COR-L47 (cell line): Measurements from ENCODE around the gene TSEN34.
"Not testable (repeated sequence)": the region's sequence is repeated elsewhere in the genome, so short reads cannot be mapped to it uniquely, and the experiment has no call there.

Experiments used
- DNase-seq: peaks from one replicate; lab custom pipeline; 2025; lab: John Stamatoyannopoulos, UW

The TSEN34 gene

DNA sequence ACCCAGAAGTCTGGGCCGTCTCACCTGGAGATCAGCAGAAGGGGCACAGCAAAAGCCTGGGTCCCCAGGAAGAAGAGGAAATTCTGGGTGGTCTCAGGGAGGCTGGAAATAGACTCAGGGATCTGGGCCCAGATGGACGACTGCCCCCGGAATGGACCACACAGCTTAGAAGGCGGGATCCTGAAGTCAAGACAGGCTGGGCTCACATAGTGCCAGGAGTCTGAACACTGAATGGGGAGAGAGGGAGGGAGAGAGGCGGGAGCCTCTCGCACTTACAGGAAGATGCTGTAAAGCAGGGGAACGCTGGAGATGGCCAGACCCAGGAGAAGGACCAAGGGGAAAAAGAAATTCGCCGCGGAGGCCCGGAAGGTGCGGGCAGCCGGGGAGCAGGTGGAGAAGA lies 30.3 kb upstream of the TSEN34 start:
- no peak for DNase-seq

DNA sequence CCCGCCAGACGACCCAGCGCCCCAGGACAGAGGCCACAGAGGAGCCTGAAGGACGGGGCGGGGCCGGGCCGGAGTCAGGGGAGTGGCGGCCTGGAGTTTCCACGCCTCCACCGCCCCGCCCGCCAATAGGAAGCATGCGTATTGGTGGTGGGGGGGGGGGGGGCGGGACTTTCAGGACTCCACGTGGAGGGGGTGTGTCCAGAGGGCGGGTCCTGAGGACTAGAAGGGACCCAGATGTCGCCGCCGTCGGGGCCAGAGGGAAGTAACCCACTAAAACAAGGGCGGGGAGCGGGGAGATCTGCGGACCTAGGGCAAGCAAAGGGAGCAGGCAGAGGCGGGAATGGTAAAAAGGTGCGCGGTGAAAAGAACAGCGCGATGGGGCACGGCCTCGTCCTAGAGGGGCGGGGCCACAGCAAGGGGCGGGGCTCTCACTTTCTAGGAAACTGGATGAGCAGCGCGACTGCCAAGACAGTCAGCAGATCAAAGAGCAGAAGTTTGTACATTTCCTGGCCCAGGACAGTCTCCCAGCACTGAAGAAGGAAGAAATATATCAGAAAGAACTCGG lies 28.8 kb upstream of the TSEN34 start:
- DNase-seq = no peak

DNA sequence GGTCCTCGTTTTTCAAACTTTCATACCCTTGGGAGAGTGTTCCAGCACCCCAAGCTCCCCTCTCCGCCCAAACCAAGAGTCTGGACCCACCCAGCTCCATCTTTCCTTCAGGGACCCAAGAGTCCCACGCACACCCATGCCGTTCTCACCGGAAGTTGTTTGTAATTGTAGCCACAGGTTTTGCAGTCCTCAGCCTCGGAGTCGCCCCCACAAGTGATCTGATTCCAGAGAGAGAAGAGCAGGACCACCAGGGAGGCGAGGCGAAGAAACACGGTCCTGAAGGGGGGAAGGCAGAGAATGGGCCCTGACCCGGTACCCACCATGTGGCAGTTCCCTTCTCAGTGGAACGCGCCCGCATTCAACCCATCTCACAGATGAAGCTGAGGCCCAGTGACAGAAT lies 28.2 kb upstream of the TSEN34 start:
- DNase-seq = no peak

GRCh38 chr19:54164369-54165068 lies 26.6 kb upstream of the TSEN34 start:
- DNase-seq = no peak

- DNase-seq = no peak
Observed at GRCh38 chr19:54165222-54165621, 25.9 kb upstream of the TSEN34 start.

DNA sequence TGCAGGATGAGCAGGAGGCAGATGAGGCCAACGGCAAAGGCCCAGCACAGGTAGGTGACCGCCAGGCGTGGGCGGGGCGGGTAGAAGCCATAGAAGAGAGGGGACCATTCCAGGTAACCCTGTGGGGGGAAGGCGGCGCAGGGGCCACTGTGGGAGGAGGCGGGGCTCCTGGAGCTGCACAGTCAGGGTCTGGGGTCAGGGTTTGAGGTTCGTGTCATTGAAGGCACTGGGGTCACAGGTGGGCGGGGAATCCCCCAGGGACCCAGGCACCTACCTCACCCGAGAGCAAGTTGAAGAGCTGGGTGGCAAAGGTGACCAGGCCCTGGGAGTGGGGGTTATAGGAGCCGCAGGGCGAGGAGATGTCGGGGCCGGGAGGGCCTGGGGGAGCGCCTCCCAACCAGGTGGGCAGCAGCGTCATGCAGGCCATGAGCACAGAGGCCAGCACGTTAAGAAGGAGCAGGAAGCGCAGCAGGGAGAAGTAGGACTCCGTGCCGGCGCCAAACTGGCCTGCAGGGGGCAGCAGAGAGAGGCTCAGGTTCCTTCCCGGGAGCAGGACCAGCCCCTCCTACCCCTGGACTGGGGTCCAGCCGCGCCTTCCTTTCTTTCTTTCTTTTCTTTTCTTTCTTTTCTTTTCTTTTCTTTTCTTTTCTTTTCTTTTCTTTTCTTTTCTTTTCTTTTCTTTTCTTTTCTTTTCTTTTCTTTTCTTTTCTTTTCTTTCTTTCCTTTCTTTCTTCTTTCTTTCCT lies 22.8 kb upstream of the TSEN34 start:
- peak; percentile 75 for DNase-seq

GRCh38 chr19:54169149-54169740 lies 21.9 kb upstream of the TSEN34 start:
- no peak for DNase-seq

GRCh38 chr19:54171736-54172431 lies 19.2 kb upstream of the TSEN34 start:
- not testable (repeated sequence) for DNase-seq

DNA sequence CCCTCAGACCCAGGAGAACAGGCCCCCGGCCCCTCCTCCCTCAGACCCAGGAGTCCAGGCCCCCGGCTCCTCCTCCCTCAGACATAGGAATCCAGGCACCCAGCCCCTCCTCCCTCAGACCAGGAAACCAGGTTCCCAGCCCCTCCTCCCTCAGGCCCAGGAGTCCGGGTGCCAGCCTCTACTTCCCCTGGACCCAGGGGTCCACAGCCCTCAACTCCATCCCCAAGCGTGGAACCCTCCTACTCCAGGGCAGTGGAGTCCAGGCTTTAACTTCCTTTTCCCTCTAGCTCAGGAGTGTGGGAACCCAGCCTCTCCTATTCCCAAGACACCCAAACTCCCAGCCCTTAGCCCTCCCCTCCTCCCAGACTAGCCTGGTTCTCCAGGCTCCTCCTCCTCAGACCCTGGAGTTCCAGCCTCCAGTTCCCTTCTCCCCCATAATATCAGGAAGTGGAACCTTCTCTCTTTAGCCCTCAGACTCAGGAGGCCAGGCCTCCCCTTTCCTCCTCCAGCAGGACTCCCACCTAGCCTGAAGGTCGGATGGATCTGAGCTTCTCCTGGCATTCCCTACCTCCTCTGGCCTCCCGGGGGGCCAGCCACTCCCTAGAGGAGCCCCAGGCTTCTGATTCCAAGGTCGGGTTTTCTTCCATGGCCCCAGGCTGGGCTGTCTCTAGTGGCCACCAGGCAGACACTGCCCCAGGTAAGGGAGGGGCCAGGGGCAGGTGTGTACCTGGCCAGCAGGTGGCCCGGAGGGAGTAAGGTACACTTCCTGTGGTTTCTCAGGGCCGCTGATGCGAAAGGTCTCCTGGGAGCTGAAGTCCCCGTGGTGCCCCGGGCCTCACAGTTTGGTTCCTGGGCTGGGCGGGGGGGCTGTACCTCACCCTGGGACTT lies 18.4 kb upstream of the TSEN34 start, which contains the start of gene TMC4:
Gene TMC4 (minus strand): TSS at position 690 of the 888 bp plus-strand sequence. CDS start 43 bp downstream, at position 647.
- DNase-seq = peak; percentile 89

DNA sequence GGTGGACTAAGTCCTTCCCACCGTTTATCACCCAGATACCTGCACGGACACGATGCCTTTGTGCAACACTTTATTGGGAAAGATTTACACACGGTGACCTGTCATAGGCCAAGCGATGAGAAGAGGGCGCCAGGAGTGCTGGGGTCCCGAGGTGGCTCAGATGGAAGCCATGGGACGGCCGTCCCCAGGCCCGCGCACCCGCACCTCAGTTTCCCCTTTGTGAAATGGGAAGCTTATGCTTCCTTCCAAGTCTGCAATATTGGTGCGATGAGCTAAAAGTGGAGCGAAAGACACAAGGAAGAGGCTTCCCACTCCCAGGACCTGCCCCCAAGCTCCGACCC lies 17.8 kb upstream of the TSEN34 start:
- DNase-seq = no peak

GRCh38 chr19:54173951-54174834 lies 16.9 kb upstream of the TSEN34 start:
- DNase-seq = no peak

GRCh38 chr19:54178581-54179261 lies 12.4 kb upstream of the TSEN34 start:
- peak; percentile 51 for DNase-seq

- DNase-seq = no peak
Observed at GRCh38 chr19:54179262-54179852, 11.8 kb upstream of the TSEN34 start.

DNA sequence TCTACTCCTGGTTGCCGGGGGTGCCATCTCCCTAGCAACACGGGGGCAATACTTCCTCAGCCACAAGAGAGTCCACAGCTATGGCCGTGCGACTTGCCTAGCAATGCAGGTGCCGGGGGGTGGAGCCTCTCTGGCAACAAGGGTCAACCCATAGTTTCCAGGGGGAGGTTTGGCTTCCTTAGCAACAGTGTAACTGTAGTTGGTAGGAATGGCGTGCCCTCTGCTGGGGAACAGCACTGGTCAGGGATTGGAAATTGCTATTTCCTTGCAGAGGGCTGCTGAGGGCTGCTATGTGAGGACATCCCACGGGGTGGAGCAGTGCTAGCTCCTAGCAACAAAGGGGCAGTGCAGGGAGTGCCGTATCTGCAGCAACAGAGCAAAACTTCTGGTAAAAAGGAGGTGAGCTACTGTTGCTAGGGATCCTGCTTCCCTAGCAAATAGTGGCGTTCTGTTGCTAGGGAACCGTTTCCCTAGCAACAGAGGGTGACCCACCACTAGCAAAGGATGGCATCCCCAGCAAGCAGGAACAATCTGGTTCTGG lies 11.1 kb upstream of the TSEN34 start:
- DNase-seq = peak; percentile 96

DNA sequence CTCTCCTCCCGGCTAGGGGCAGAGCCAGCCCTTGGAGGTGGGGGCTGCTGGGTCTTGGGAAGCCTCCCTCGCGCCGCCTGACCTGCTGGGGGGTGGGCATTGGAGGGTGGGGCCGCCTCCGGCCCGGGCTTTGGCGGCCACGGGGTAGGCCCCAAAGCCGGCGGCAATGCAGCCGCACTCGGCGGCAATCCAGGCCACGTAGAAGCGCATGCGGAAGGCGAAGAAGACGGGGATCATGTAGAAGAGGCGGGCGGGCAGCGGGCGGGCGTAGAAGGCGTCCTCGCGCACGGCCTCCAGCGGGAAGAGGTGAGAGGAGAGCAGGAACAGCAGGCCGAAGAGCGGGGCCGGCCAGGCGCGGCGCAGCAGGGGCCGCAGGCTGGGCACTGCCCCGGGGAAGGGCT lies 10.4 kb upstream of the TSEN34 start:
- no peak for DNase-seq

- not testable (repeated sequence) for DNase-seq
Observed at GRCh38 chr19:54181894-54182293, 9.2 kb upstream of the TSEN34 start.

GRCh38 chr19:54183431-54183830 lies 7.7 kb upstream of the TSEN34 start:
- DNase-seq = no peak

DNA sequence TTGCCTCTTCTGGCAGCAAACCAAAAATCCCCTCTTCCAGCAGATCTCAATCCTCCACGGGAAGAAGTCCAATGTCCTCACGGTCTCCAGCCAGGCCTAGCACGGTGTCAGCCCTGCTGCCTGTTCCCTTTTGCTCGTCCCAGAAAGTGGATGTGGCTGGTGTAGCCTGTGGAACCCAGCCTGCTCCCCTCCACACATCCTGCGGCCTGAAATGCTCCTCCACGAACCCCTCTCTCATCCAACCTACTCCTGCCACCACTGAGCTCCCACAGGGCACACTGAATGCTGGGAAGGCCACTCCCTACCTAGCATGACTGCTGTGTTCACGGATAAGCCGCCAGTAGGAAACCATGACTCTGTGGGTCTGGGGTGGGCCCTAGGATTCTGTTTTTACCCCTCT lies 4.8 kb upstream of the TSEN34 start:
- DNase-seq = no peak

DNA sequence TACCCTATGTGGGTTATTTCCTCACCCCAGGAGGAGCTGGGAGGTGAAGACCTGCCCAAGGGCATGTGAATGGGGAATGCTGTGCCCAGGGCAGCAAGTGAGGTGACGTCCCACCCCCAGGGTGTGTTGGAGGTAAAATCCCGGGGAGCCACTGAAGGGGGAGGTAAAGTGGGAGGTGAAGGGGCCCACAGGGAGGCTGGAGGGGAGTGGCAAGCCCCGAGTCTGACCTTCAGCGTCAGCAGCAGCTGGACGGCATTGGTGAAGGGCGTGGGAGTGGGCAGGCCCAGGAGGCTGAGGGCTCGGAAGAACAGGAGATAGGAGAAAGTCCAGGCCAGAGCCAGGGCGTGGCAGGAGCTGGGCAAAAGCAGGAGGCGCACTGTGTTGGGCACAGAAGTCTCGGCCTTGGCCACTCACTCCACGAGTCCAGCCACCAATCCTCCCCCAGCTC lies 4.2 kb upstream of the TSEN34 start:
- DNase-seq = no peak
